Loucy (cell line): Measurements from ENCODE around the gene AVL9.

Experiments
- H2AFZ ChIP-seq: fragments of 200-600 bp; sonication (generic); 2 replicates; pipeline ENCODE4 v1.6.0; 2016; ENCODE audit warnings: antibody characterized with exemption, mild to moderate bottlenecking, low read length, moderate library complexity
- H3F3A ChIP-seq: fragments of 200-600 bp; 2 replicates; pipeline ENCODE4 v1.6.0; 2016; ENCODE audit warnings: antibody characterized with exemption, low read depth, mild to moderate bottlenecking
- H3K27me3 ChIP-seq: fragments of 200-600 bp; sonication (generic); 2 replicates; pipeline ENCODE4 v1.6.1; 2014; ENCODE audit warnings: low read length, mild to moderate bottlenecking; ENCODE audit not compliant: insufficient read depth, poor library complexity, severe bottlenecking
- H3K36me3 ChIP-seq: fragments of 200-600 bp; sonication (generic); 2 replicates; pipeline ENCODE4 v1.6.1; 2016; ENCODE audit warnings: low read length; ENCODE audit not compliant: insufficient read depth
- H3K4me1 ChIP-seq: fragments of 200-600 bp; sonication (generic); 2 replicates; pipeline ENCODE4 v1.5.1; 2014; ENCODE audit warnings: low read length, mild to moderate bottlenecking; ENCODE audit not compliant: insufficient read depth, poor library complexity, severe bottlenecking
- H3K4me2 ChIP-seq: fragments of 200-600 bp; sonication (generic); 2 replicates; pipeline ENCODE4 v1.6.0; 2014; ENCODE audit warnings: antibody characterized with exemption, low read length, low read depth, mild to moderate bottlenecking; ENCODE audit not compliant: poor library complexity, severe bottlenecking
- H3K4me3 ChIP-seq: fragments of 200-600 bp; sonication (generic); 2 replicates; pipeline ENCODE4 v1.5.1; 2014; ENCODE audit warnings: low read length, mild to moderate bottlenecking, mixed read lengths; ENCODE audit not compliant: poor library complexity, severe bottlenecking
- H3K79me2 ChIP-seq: fragments of 200-600 bp; sonication (generic); 2 replicates; pipeline ENCODE4 v1.6.1; 2014; ENCODE audit warnings: low read length; ENCODE audit not compliant: insufficient read depth
- H3K9ac ChIP-seq: fragments of 200-600 bp; sonication (generic); 2 replicates; pipeline ENCODE4 v1.6.0; 2014; ENCODE audit warnings: mild to moderate bottlenecking, low read depth, low read length, moderate library complexity; ENCODE audit not compliant: poor library complexity, severe bottlenecking
- H3K9me2 ChIP-seq: fragments of 200-600 bp; sonication (generic); replicated peaks from 2 replicates; pipeline ENCODE4 v1.6.1; 2016; ENCODE audit warnings: low read depth, low read length, mixed read lengths
- H3K9me3 ChIP-seq: fragments of 200-600 bp; sonication (generic); 2 replicates; pipeline ENCODE4 v1.6.1; 2014; ENCODE audit warnings: mild to moderate bottlenecking, antibody characterized with exemption, low read length, low read depth; ENCODE audit not compliant: insufficient read depth
- H4K20me1 ChIP-seq: fragments of 200-600 bp; sonication (generic); 2 replicates; pipeline ENCODE4 v1.6.0; 2014; ENCODE audit warnings: antibody characterized with exemption, low read length, mild to moderate bottlenecking; ENCODE audit not compliant: insufficient read depth, poor library complexity, severe bottlenecking
- CTCF ChIP-seq: fragments of 200-600 bp; sonication (generic); conservative IDR thresholded peaks from 2 replicates; pipeline ENCODE4 v1.5.1; 2014; ENCODE audit warnings: mild to moderate bottlenecking, antibody characterized with exemption, low read length
- EZH2phosphoT487 ChIP-seq: fragments of 200-600 bp; IDR thresholded peaks from 2 replicates; pipeline ENCODE4 v1.6.1; 2018; ENCODE audit warnings: antibody characterized with exemption, mild to moderate bottlenecking, moderate library complexity, borderline replicate concordance

AVL9 gene

GRCh38 chr7:32458025-32458424 lies 37.3 kb upstream of the AVL9 start:
- Histone ChIP-seq H3F3A (no peaks in the 10 kb centered on the region), H3K4me3 (no peak overlapping the region), H3K36me3 (no peaks in the 10 kb centered on the region), H3K9ac (no peak overlapping the region), H3K9me2 (no peaks in the 10 kb centered on the region), H4K20me1 (no peaks in the 10 kb centered on the region), H3K9me3 (no peaks in the 10 kb centered on the region), H3K4me2 (no peak overlapping the region), H3K4me1 (no peaks in the 10 kb centered on the region), H3K27me3 (no peaks in the 10 kb centered on the region), H2AFZ (no peak overlapping the region), H3K79me2 (no peaks in the 10 kb centered on the region)
- TF ChIP-seq CTCF: no peak
- TF ChIP-seq EZH2phosphoT487: no peak

- no peaks in the 10 kb centered on the region for H3K36me3 ChIP-seq
- no peaks in the 10 kb centered on the region for H4K20me1 ChIP-seq
- H3K9me2 ChIP-seq: no peaks in the 10 kb centered on the region
- no peak overlapping the region for H3K4me3 ChIP-seq
- H3K79me2 ChIP-seq: no peaks in the 10 kb centered on the region
- H3K4me2 ChIP-seq: no peak overlapping the region
- TF ChIP-seq CTCF (no peak), EZH2phosphoT487 (no peak)
- H2AFZ ChIP-seq: no peak overlapping the region
- no peaks in the 10 kb centered on the region for H3K4me1 ChIP-seq
- H3K9ac ChIP-seq: no peak overlapping the region
- no peaks in the 10 kb centered on the region for H3K9me3 ChIP-seq
- H3K27me3 ChIP-seq: no peaks in the 10 kb centered on the region
- no peaks in the 10 kb centered on the region for H3F3A ChIP-seq
These were observed 35.5 kb upstream of the AVL9 start for GRCh38 chr7:32459788-32460187.

- TF ChIP-seq EZH2phosphoT487: no peak
- TF ChIP-seq CTCF: no peak
- no peak overlapping the region for H3K9ac ChIP-seq
- H3F3A ChIP-seq: no peaks in the 10 kb centered on the region
- H3K79me2 ChIP-seq: no peaks in the 10 kb centered on the region
- no peak overlapping the region for H2AFZ ChIP-seq
- H3K9me3 ChIP-seq: no peaks in the 10 kb centered on the region
- H3K4me3 ChIP-seq: no peak overlapping the region
- H3K36me3 ChIP-seq: no peaks in the 10 kb centered on the region
- no peaks in the 10 kb centered on the region for H4K20me1 ChIP-seq
- H3K4me1 ChIP-seq: no peaks in the 10 kb centered on the region
- no peak overlapping the region for H3K4me2 ChIP-seq
- H3K9me2 ChIP-seq: no peaks in the 10 kb centered on the region
- no peaks in the 10 kb centered on the region for H3K27me3 ChIP-seq
These were observed 33.8 kb upstream of the AVL9 start for GRCh38 chr7:32461484-32461883.
